Measurements from ENCODE around the gene ECT2. TPM values are rescaled to one million over a fixed set of nuclear protein-coding genes. Genes with fewer than 3 reads are reported as not detected.

The ECT2 gene
- total RNA-seq, 1 experiment from 2014 or later: 25.6 TPM

GRCh38 chr3:172803489-172803888 lies 53.0 kb downstream of the ECT2 start:
- Histone ChIP-seq H3K27ac (ENCODE audit: low read length) (no peak overlapping the region), H3K9me3 (ENCODE audit: low read length) (no peaks in the 10 kb centered on the region), H2AFZ (ENCODE audit: low read length) (no peak overlapping the region), H3K4me3 (ENCODE audit: low read length) (no peak overlapping the region), H3K4me1 (ENCODE audit: low read length) (no peaks in the 10 kb centered on the region), H3K9ac (ENCODE audit: low read length) (no peak overlapping the region), H3K36me3 (ENCODE audit: insufficient read depth, low read length) (peaks cover 29% of the 10 kb centered on the region; the same call in 1 of the 2 replicates), H3K4me2 (ENCODE audit: low read depth, low read length, poor library complexity, severe bottlenecking) (no peak overlapping the region), H3K79me2 (ENCODE audit: low read length) (peaks cover 13% of the 10 kb centered on the region; the same call in 1 of the 2 replicates), H4K20me1 (ENCODE audit: insufficient read depth, low read depth, low read length) (no peaks in the 10 kb centered on the region), H3K27me3 (ENCODE audit: low read length) (no peaks in the 10 kb centered on the region), H3K9me2 (replicated peaks; ENCODE audit: insufficient read depth, low read length) (no peaks in the 10 kb centered on the region)
- no peak for DNase-seq

GRCh38 chr3:172804323-172804722 lies 53.8 kb downstream of the ECT2 start:
- Histone ChIP-seq H3K9me3 (ENCODE audit: low read length) (no peaks in the 10 kb centered on the region), H3K4me3 (ENCODE audit: low read length) (no peak overlapping the region), H3K27me3 (ENCODE audit: low read length) (no peaks in the 10 kb centered on the region), H2AFZ (ENCODE audit: low read length) (no peak overlapping the region), H3K79me2 (ENCODE audit: low read length) (peaks cover 8% of the 10 kb centered on the region; the same call in 1 of the 2 replicates), H3K4me2 (ENCODE audit: low read depth, low read length, poor library complexity, severe bottlenecking) (no peak overlapping the region), H4K20me1 (ENCODE audit: insufficient read depth, low read depth, low read length) (no peaks in the 10 kb centered on the region), H3K27ac (ENCODE audit: low read length) (no peak overlapping the region), H3K4me1 (ENCODE audit: low read length) (no peaks in the 10 kb centered on the region), H3K9ac (ENCODE audit: low read length) (no peak overlapping the region), H3K9me2 (replicated peaks; ENCODE audit: insufficient read depth, low read length) (no peaks in the 10 kb centered on the region), H3K36me3 (ENCODE audit: insufficient read depth, low read length) (peaks cover 29% of the 10 kb centered on the region; the same call in 1 of the 2 replicates)
- DNase-seq: no peak

DNA sequence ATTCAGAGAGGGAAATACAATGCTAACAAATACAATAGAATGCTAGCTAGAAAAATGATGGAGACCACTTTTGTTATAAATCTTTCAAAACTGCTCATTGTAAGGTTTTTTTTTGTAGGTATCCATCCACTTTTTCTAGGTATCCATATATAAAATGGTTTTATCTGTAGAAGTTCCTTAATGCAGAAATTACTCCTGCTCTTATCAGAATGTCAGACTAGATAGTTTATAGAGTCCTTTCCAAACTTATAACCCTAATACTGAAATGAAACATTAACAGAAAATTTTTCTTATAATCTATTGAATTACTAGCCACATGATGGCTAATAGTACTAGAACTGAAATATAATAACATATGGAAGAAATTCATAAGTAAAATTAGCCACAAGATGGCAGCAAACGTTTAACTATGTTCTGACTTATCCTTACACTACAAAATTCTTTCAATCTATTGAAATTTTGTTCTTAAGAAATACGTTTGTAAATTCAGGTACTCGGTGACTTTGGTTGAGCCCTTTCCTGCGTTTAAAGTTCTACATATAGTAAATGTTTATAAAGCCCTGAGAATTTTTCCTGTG lies 58.5 kb downstream of the ECT2 start:
- no peak overlapping the region for H3K9ac ChIP-seq (ENCODE audit: low read length)
- H3K79me2 ChIP-seq (ENCODE audit: low read length): no peaks in the 10 kb centered on the region
- H3K9me3 ChIP-seq (ENCODE audit: low read length): no peaks in the 10 kb centered on the region
- no peak overlapping the region for H2AFZ ChIP-seq (ENCODE audit: low read length)
- peak; percentile 73 for DNase-seq
- no peaks in the 10 kb centered on the region for H3K4me1 ChIP-seq (ENCODE audit: low read length)
- H3K4me3 ChIP-seq (ENCODE audit: low read length): no peak overlapping the region
- no peak overlapping the region for H3K27ac ChIP-seq (ENCODE audit: low read length)
- no peaks in the 10 kb centered on the region for H3K27me3 ChIP-seq (ENCODE audit: low read length)
- H3K36me3 ChIP-seq (ENCODE audit: insufficient read depth, low read length): peaks cover 24% of the 10 kb centered on the region; the same call in 1 of the 2 replicates
- H4K20me1 ChIP-seq (ENCODE audit: insufficient read depth, low read depth, low read length): no peaks in the 10 kb centered on the region
- no peak overlapping the region for H3K4me2 ChIP-seq (ENCODE audit: low read depth, low read length, poor library complexity, severe bottlenecking)
- no peaks in the 10 kb centered on the region for H3K9me2 ChIP-seq (replicated peaks; ENCODE audit: insufficient read depth, low read length)

DNA sequence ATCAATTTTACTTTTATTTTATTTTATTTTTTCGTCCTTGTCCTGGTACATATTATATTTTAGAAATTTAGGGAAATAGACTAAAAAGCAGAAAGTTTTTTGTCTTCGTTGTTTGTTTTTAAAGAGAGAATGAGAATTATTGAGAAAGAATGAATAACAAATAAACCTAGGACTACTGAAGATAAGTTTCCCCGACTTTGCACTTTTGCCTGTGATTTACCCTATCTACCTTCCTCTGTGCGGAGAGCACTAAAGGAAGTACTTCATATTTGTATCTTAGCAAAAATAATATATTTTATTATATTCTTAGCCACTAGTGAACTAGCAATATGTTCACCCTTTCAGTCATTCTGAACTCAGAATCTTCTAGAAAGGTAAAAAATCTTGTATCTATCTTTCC lies 60.6 kb downstream of the ECT2 start:
- Histone ChIP-seq H3K4me3 (ENCODE audit: low read length) (no peak overlapping the region), H3K4me2 (ENCODE audit: low read depth, low read length, poor library complexity, severe bottlenecking) (no peak overlapping the region), H3K79me2 (ENCODE audit: low read length) (no peaks in the 10 kb centered on the region), H2AFZ (ENCODE audit: low read length) (no peak overlapping the region), H3K36me3 (ENCODE audit: insufficient read depth, low read length) (peaks cover 23% of the 10 kb centered on the region; the same call in 1 of the 2 replicates), H3K27ac (ENCODE audit: low read length) (no peak overlapping the region), H3K4me1 (ENCODE audit: low read length) (no peaks in the 10 kb centered on the region), H4K20me1 (ENCODE audit: insufficient read depth, low read depth, low read length) (no peaks in the 10 kb centered on the region), H3K9me2 (replicated peaks; ENCODE audit: insufficient read depth, low read length) (no peaks in the 10 kb centered on the region), H3K27me3 (ENCODE audit: low read length) (no peaks in the 10 kb centered on the region), H3K9me3 (ENCODE audit: low read length) (no peaks in the 10 kb centered on the region), H3K9ac (ENCODE audit: low read length) (no peak overlapping the region)
- no peak for DNase-seq

- no peak overlapping the region for H3K4me3 ChIP-seq (ENCODE audit: low read length)
- no peak for DNase-seq
- H3K4me1 ChIP-seq (ENCODE audit: low read length): no peaks in the 10 kb centered on the region
- H3K4me2 ChIP-seq (ENCODE audit: low read depth, low read length, poor library complexity, severe bottlenecking): no peak overlapping the region
- no peak overlapping the region for H3K9ac ChIP-seq (ENCODE audit: low read length)
- peaks cover 25% of the 10 kb centered on the region; the same call in 1 of the 2 replicates for H3K36me3 ChIP-seq (ENCODE audit: insufficient read depth, low read length)
- no peaks in the 10 kb centered on the region for H4K20me1 ChIP-seq (ENCODE audit: insufficient read depth, low read depth, low read length)
- no peak overlapping the region for H2AFZ ChIP-seq (ENCODE audit: low read length)
- H3K27ac ChIP-seq (ENCODE audit: low read length): no peak overlapping the region
- no peaks in the 10 kb centered on the region for H3K9me2 ChIP-seq (replicated peaks; ENCODE audit: insufficient read depth, low read length)
- H3K9me3 ChIP-seq (ENCODE audit: low read length): no peaks in the 10 kb centered on the region
- no peaks in the 10 kb centered on the region for H3K27me3 ChIP-seq (ENCODE audit: low read length)
- H3K79me2 ChIP-seq (ENCODE audit: low read length): no peaks in the 10 kb centered on the region
These were observed 62.9 kb downstream of the ECT2 start for GRCh38 chr3:172813462-172813861.

- Histone ChIP-seq H3K4me1 (ENCODE audit: low read length) (no peaks in the 10 kb centered on the region), H3K36me3 (ENCODE audit: insufficient read depth, low read length) (peaks cover 26% of the 10 kb centered on the region; the same call in 1 of the 2 replicates), H3K27me3 (ENCODE audit: low read length) (no peaks in the 10 kb centered on the region), H3K9me2 (replicated peaks; ENCODE audit: insufficient read depth, low read length) (no peaks in the 10 kb centered on the region), H3K4me2 (ENCODE audit: low read depth, low read length, poor library complexity, severe bottlenecking) (no peak overlapping the region), H2AFZ (ENCODE audit: low read length) (no peak overlapping the region), H3K9ac (ENCODE audit: low read length) (no peak overlapping the region), H3K4me3 (ENCODE audit: low read length) (no peak overlapping the region), H3K9me3 (ENCODE audit: low read length) (no peaks in the 10 kb centered on the region), H3K27ac (ENCODE audit: low read length) (no peak overlapping the region), H4K20me1 (ENCODE audit: insufficient read depth, low read depth, low read length) (no peaks in the 10 kb centered on the region), H3K79me2 (ENCODE audit: low read length) (no peaks in the 10 kb centered on the region)
- no peak for DNase-seq
These were observed 64.2 kb downstream of the ECT2 start for GRCh38 chr3:172814738-172815137.

GRCh38 chr3:172815857-172816256 lies 65.3 kb downstream of the ECT2 start:
- Histone ChIP-seq H3K4me2 (ENCODE audit: low read depth, low read length, poor library complexity, severe bottlenecking) (no peak overlapping the region), H2AFZ (ENCODE audit: low read length) (no peak overlapping the region), H3K36me3 (ENCODE audit: insufficient read depth, low read length) (peaks cover 37% of the 10 kb centered on the region), H3K9me2 (replicated peaks; ENCODE audit: insufficient read depth, low read length) (no peaks in the 10 kb centered on the region), H3K27ac (ENCODE audit: low read length) (no peak overlapping the region), H3K4me3 (ENCODE audit: low read length) (no peak overlapping the region), H3K9me3 (ENCODE audit: low read length) (no peaks in the 10 kb centered on the region), H3K4me1 (ENCODE audit: low read length) (no peaks in the 10 kb centered on the region), H4K20me1 (ENCODE audit: insufficient read depth, low read depth, low read length) (no peaks in the 10 kb centered on the region), H3K9ac (ENCODE audit: low read length) (no peak overlapping the region), H3K27me3 (ENCODE audit: low read length) (no peaks in the 10 kb centered on the region), H3K79me2 (ENCODE audit: low read length) (no peaks in the 10 kb centered on the region)
- no peak for DNase-seq

DNA sequence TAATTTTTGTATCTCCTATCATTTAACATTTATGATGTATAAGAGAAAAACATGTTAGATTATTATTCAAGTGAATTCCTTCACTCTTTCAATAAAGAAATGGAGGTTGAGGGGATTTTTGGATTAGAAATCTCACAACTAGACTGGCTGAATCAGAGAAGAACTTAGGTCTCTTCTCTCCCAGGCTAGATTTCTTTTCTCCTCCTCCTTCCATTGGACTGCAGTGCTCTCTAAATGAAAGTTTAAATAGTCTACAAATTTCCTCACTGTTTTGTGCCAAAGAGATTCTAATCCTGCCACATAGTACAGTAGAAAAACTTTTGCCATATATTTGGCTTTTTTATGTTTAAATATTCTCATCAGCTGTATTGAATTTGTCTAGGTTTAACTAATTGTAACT lies 65.8 kb downstream of the ECT2 start:
- H3K4me1 ChIP-seq (ENCODE audit: low read length): no peaks in the 10 kb centered on the region
- no peak overlapping the region for H3K4me2 ChIP-seq (ENCODE audit: low read depth, low read length, poor library complexity, severe bottlenecking)
- H3K9ac ChIP-seq (ENCODE audit: low read length): no peak overlapping the region
- no peaks in the 10 kb centered on the region for H3K9me2 ChIP-seq (replicated peaks; ENCODE audit: insufficient read depth, low read length)
- no peak overlapping the region for H3K27ac ChIP-seq (ENCODE audit: low read length)
- peaks cover 2% of the 10 kb centered on the region; the same call in 1 of the 2 replicates for H3K9me3 ChIP-seq (ENCODE audit: low read length)
- H2AFZ ChIP-seq (ENCODE audit: low read length): no peak overlapping the region
- no peaks in the 10 kb centered on the region for H3K79me2 ChIP-seq (ENCODE audit: low read length)
- DNase-seq: no peak
- H3K36me3 ChIP-seq (ENCODE audit: insufficient read depth, low read length): peaks cover 41% of the 10 kb centered on the region
- H3K4me3 ChIP-seq (ENCODE audit: low read length): no peak overlapping the region
- H3K27me3 ChIP-seq (ENCODE audit: low read length): no peaks in the 10 kb centered on the region
- H4K20me1 ChIP-seq (ENCODE audit: insufficient read depth, low read depth, low read length): no peaks in the 10 kb centered on the region

Data from Karpas-422 (cell line).